ENCODE data around the gene GAS1.

DNA sequence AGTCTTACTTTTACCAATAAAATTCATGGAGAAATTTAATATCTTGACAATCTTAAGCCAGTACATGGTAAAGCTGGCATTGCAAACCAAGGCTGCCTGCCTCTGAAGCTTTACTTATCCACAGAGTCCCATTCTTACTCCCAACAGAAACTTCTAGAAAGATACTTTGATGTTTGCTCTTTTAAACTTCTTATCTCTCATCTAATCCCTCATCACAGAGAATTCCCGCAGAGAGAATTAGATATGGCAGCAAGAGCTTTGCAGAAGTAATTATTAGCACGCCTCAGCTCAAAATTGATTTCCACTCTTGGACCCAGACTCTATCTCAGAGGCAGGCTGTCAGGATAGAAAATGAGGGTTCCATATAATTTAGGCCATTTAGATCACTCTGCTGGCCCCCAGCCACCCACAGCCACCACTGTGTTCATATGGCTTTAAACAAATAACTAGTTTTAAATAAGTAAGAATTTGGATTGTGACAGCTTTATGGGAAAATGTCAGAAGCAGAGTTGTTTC is 37.9 kb upstream of the GAS1 start:
- TF ChIP-seq, protein P1, sequence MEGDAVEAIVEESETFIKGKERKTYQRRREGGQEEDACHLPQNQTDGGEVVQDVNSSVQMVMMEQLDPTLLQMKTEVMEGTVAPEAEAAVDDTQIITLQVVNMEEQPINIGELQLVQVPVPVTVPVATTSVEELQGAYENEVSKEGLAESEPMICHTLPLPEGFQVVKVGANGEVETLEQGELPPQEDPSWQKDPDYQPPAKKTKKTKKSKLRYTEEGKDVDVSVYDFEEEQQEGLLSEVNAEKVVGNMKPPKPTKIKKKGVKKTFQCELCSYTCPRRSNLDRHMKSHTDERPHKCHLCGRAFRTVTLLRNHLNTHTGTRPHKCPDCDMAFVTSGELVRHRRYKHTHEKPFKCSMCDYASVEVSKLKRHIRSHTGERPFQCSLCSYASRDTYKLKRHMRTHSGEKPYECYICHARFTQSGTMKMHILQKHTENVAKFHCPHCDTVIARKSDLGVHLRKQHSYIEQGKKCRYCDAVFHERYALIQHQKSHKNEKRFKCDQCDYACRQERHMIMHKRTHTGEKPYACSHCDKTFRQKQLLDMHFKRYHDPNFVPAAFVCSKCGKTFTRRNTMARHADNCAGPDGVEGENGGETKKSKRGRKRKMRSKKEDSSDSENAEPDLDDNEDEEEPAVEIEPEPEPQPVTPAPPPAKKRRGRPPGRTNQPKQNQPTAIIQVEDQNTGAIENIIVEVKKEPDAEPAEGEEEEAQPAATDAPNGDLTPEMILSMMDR (IDR thresholded peaks at IDR 0.05 in 8 of 11, conservative IDR thresholded peaks at IDR 0.05 in 3 of 11), result no peak
- no peak for TF ChIP-seq POLR2A (IDR thresholded peaks at IDR 0.05)

Data from spleen (tissue), 7 donors.